ENCODE data around the gene LCN2.

The LCN2 gene

GRCh38 chr9:128141604-128142003 lies 7.6 kb upstream of the LCN2 start:
- H3K4me2 ChIP-seq (ENCODE audit: low read depth, low read length), result no peak overlapping the region
- no peak for DNase-seq
- no peaks in the 10 kb centered on the region for H3F3A ChIP-seq (ENCODE audit: insufficient read depth, low read length)
- H3K9me2 ChIP-seq (replicated peaks; ENCODE audit: insufficient read depth, low read length), result no peaks in the 10 kb centered on the region
- H3K36me3 ChIP-seq (replicated peaks; ENCODE audit: insufficient read depth, low read length), result no peaks in the 10 kb centered on the region
- H3K27me3 ChIP-seq (replicated peaks; ENCODE audit: insufficient read depth, low read length), result peaks cover 15% of the 10 kb centered on the region
- H3K9ac ChIP-seq (ENCODE audit: low read length), result no peak overlapping the region
- no peaks in the 10 kb centered on the region for H3K79me2 ChIP-seq (ENCODE audit: low read length)
- TF ChIP-seq EZH2phosphoT487 (IDR thresholded peaks at IDR 0.05; ENCODE audit: low read length), result no peak
- no peak for TF ChIP-seq EZH2 (optimal IDR thresholded peaks at IDR 0.05; ENCODE audit: low read depth, low read length)
- TF ChIP-seq CTCF (IDR thresholded peaks at IDR 0.05; ENCODE audit: low read length), result no peak
- no peak overlapping the region for H2AFZ ChIP-seq (ENCODE audit: low read length)
- H4K20me1 ChIP-seq (ENCODE audit: insufficient read depth, low read length), result no peaks in the 10 kb centered on the region
- H3K4me1 ChIP-seq (ENCODE audit: low read length), result no peaks in the 10 kb centered on the region
- H3K9me3 ChIP-seq (replicated peaks; ENCODE audit: insufficient read depth, low read length), result no peaks in the 10 kb centered on the region
- H3K27ac ChIP-seq (ENCODE audit: low read length), result no peak overlapping the region
- H3K4me3 ChIP-seq (ENCODE audit: low read length), result no peak overlapping the region

- Histone ChIP-seq H3K27ac (ENCODE audit: low read length) (no peak overlapping the region), H3K9ac (ENCODE audit: low read length) (no peak overlapping the region), H3F3A (ENCODE audit: insufficient read depth, low read length) (no peaks in the 10 kb centered on the region), H4K20me1 (ENCODE audit: insufficient read depth, low read length) (no peaks in the 10 kb centered on the region), H3K4me2 (ENCODE audit: low read depth, low read length) (no peak overlapping the region), H3K4me1 (ENCODE audit: low read length) (no peaks in the 10 kb centered on the region), H3K27me3 (replicated peaks; ENCODE audit: insufficient read depth, low read length) (peaks cover 19% of the 10 kb centered on the region), H3K79me2 (ENCODE audit: low read length) (no peaks in the 10 kb centered on the region), H3K9me3 (replicated peaks; ENCODE audit: insufficient read depth, low read length) (no peaks in the 10 kb centered on the region), H3K4me3 (ENCODE audit: low read length) (no peak overlapping the region), H2AFZ (ENCODE audit: low read length) (no peak overlapping the region), H3K36me3 (replicated peaks; ENCODE audit: insufficient read depth, low read length) (no peaks in the 10 kb centered on the region), H3K9me2 (replicated peaks; ENCODE audit: insufficient read depth, low read length) (no peaks in the 10 kb centered on the region)
- no peak for TF ChIP-seq CTCF (IDR thresholded peaks at IDR 0.05; ENCODE audit: low read length)
- no peak for TF ChIP-seq EZH2 (optimal IDR thresholded peaks at IDR 0.05; ENCODE audit: low read depth, low read length)
- no peak for TF ChIP-seq EZH2phosphoT487 (IDR thresholded peaks at IDR 0.05; ENCODE audit: low read length)
- no peak for DNase-seq
These were observed 7.2 kb upstream of the LCN2 start for GRCh38 chr9:128142061-128142460.

- Histone ChIP-seq H4K20me1 (ENCODE audit: insufficient read depth, low read length) (no peaks in the 10 kb centered on the region), H3K4me3 (ENCODE audit: low read length) (no peak overlapping the region), H3K79me2 (ENCODE audit: low read length) (no peaks in the 10 kb centered on the region), H3K9me2 (replicated peaks; ENCODE audit: insufficient read depth, low read length) (no peaks in the 10 kb centered on the region), H3F3A (ENCODE audit: insufficient read depth, low read length) (no peaks in the 10 kb centered on the region), H3K36me3 (replicated peaks; ENCODE audit: insufficient read depth, low read length) (no peaks in the 10 kb centered on the region), H2AFZ (ENCODE audit: low read length) (no peak overlapping the region), H3K27me3 (replicated peaks; ENCODE audit: insufficient read depth, low read length) (peaks cover 19% of the 10 kb centered on the region), H3K9ac (ENCODE audit: low read length) (no peak overlapping the region), H3K4me2 (ENCODE audit: low read depth, low read length) (no peak overlapping the region), H3K27ac (ENCODE audit: low read length) (no peak overlapping the region), H3K9me3 (replicated peaks; ENCODE audit: insufficient read depth, low read length) (no peaks in the 10 kb centered on the region), H3K4me1 (ENCODE audit: low read length) (no peaks in the 10 kb centered on the region)
- DNase-seq, result no peak
- TF ChIP-seq CTCF (IDR thresholded peaks at IDR 0.05; ENCODE audit: low read length) (no peak), EZH2phosphoT487 (IDR thresholded peaks at IDR 0.05; ENCODE audit: low read length) (no peak), EZH2 (optimal IDR thresholded peaks at IDR 0.05; ENCODE audit: low read depth, low read length) (no peak)
These were observed 6.7 kb upstream of the LCN2 start for GRCh38 chr9:128142596-128142995.
